K562 (cell line): ENCODE data around the gene ZAP70. TPM values are rescaled to one million over a fixed set of nuclear protein-coding genes. Genes with fewer than 3 reads are reported as not detected.
A peak's percentile ranks its signal among the peaks of the same experiment; 100 is the strongest.

ENCODE experiments used
- ATAC-seq: fragments of 200-7000 bp; cut with Tn5 transposase; 3 replicates; pipeline ENCODE4 v1.9.1; 2020; ENCODE audit warnings: moderate library complexity
- BruUV-seq: library from RNA; stranded (reverse); fragments of 400-500 nt; replicated peaks from 2 replicates; lab custom pipeline; 2021; lab: Mats Ljungman, UMichigan
- CTCF ChIA-PET: fragments of 300-600 bp; formaldehyde crosslinking; extraction: SDS; loops from one replicate; lab custom pipeline; 2021; ENCODE audit warnings: low intra/inter-chr PET ratio; lab: Yijun Ruan, JAX
- POLR2A ChIA-PET: fragments of 300-600, 350-650 bp; sonication (Branson Sonifier 250); formaldehyde crosslinking; extraction: SDS; loops from one replicate; lab custom pipeline; 2021; ENCODE audit warnings: antibody characterized with exemption, inconsistent platforms; lab: Yijun Ruan, JAX
- DNase-seq, 4 experiments: peaks; one replicate each; pipeline versions ENCODE4 v3.0.0 to v3.0.0-alpha.2; 2011 to 2018; ENCODE audit warnings: low spot score in 3 of 4, mixed read lengths in 3 of 4; ENCODE audit errors: extremely low read depth in 1 of 4
- FAIRE-seq: peaks from 2 replicates; lab custom pipeline; 2011; peaks lifted over from hg19 to GRCh38; lab: Jason Lieb, UNC
- H2AFZ ChIP-seq: 2 replicates; pipeline ENCODE4 v1.6.0; 2011; ENCODE audit warnings: low read depth, low read length, control low read depth, inconsistent platforms
- H3K27ac ChIP-seq: fragments of 200-600 bp; 3 replicates; pipeline ENCODE4 v1.8.0; 2011; ENCODE audit warnings: low read depth, mild to moderate bottlenecking, control low read depth, inconsistent platforms, low read length, moderate library complexity, mixed read lengths; ENCODE audit errors: extremely low read depth
- H3K27me3 ChIP-seq, 2 experiments: fragments of 300-600 bp in 1 of 2; 2 replicates in 1 of 2; 3 replicates in 1 of 2; pipeline versions ENCODE4 v1.6.0 to v1.8.0; 2011; ENCODE audit warnings: inconsistent platforms in 2 of 2, low read length in 2 of 2, mild to moderate bottlenecking in 1 of 2, mixed read lengths in 1 of 2, moderate library complexity in 1 of 2; ENCODE audit not compliant: control insufficient read depth in 2 of 2, insufficient read depth in 2 of 2
- H3K36me3 ChIP-seq: fragments of 300-600 bp; 3 replicates; pipeline ENCODE4 v1.8.0; 2011; ENCODE audit warnings: mild to moderate bottlenecking, low read length, inconsistent platforms; ENCODE audit not compliant: control insufficient read depth, insufficient read depth
- H3K4me1 ChIP-seq, 2 experiments: fragments of 200-600 bp in 1 of 2; replicated peaks in 1 of 2; 2 replicates in 1 of 2; 3 replicates in 1 of 2; pipeline versions ENCODE4 v1.5.1 to v1.8.0; 2011; ENCODE audit warnings: inconsistent platforms in 2 of 2, low read length in 2 of 2, mild to moderate bottlenecking in 1 of 2, mixed read lengths in 1 of 2, moderate library complexity in 1 of 2; ENCODE audit not compliant: control insufficient read depth in 2 of 2, insufficient read depth in 2 of 2
- H3K4me2 ChIP-seq: 2 replicates; pipeline ENCODE4 v1.6.1; 2011; ENCODE audit warnings: low read length, control low read depth, inconsistent platforms, mixed read lengths; ENCODE audit not compliant: insufficient read depth
- H3K4me3 ChIP-seq: fragments of 200-600 bp; sonication (generic), shearing (Covaris generic); 2 replicates; pipeline ENCODE4 v1.5.1; 2016; ENCODE audit warnings: control low read depth, inconsistent platforms
- H3K79me2 ChIP-seq: fragments of 200-600 bp; 3 replicates; pipeline ENCODE4 v1.8.0; 2011; ENCODE audit warnings: low read length, inconsistent platforms; ENCODE audit not compliant: control insufficient read depth, insufficient read depth
- H3K9ac ChIP-seq, 2 experiments: 2 replicates each; pipeline versions ENCODE4 v1.6.0 to v1.6.1; 2011; ENCODE audit warnings: low read depth in 2 of 2, low read length in 2 of 2, control low read depth in 1 of 2, inconsistent platforms in 1 of 2, mild to moderate bottlenecking in 1 of 2, mixed read lengths in 1 of 2; ENCODE audit not compliant: insufficient read depth in 1 of 2
- H3K9me1 ChIP-seq: one replicate; pipeline ENCODE4 v1.6.0; 2011; ENCODE audit warnings: inconsistent platforms, mild to moderate bottlenecking, low read length, moderate library complexity; ENCODE audit not compliant: control insufficient read depth, insufficient read depth
- H3K9me3 ChIP-seq: replicated peaks from 2 replicates; pipeline ENCODE4 v1.5.1; 2011; ENCODE audit warnings: low read depth, low read length, inconsistent platforms; ENCODE audit not compliant: control insufficient read depth, insufficient read depth
- H4K20me1 ChIP-seq: replicated peaks from 2 replicates; pipeline ENCODE4 v1.6.1; 2011; ENCODE audit warnings: low read length, inconsistent platforms, mixed read lengths; ENCODE audit not compliant: control insufficient read depth, insufficient read depth
- BRD9 ChIP-seq: fragments of 450-650 bp; IDR thresholded peaks from 2 replicates; pipeline ENCODE4 v1.6.1; 2018; ENCODE audit warnings: low read depth; ENCODE audit not compliant: partially characterized antibody
- FOXJ2 ChIP-seq: fragments of 200-800 bp; sonication (Bioruptor generic); IDR thresholded peaks from 2 replicates; pipeline ENCODE4 v1.6.1; 2016; ENCODE audit warnings: missing genetic modification characterization, missing compliant biosample characterization
- IRF2 ChIP-seq: sonication (generic); formaldehyde crosslinking; IDR thresholded peaks from 2 replicates; pipeline ENCODE4 v1.8.1; 2022; ENCODE audit warnings: mild to moderate bottlenecking, missing genetic modification reagents
- KAT2B ChIP-seq: IDR thresholded peaks from one replicate; pipeline ENCODE4 v1.6.1; 2012; ENCODE audit warnings: low read depth, mild to moderate bottlenecking, control low read depth, inconsistent platforms, low read length, moderate library complexity
- KLF6 ChIP-seq: fragments of 250-450 bp; sonication (Bioruptor Pico); IDR thresholded peaks from 2 replicates; pipeline ENCODE4 v1.4.0; 2020; ENCODE audit warnings: mild to moderate bottlenecking, moderate library complexity, borderline replicate concordance
- NFE2 ChIP-seq: IDR thresholded peaks from 2 replicates; pipeline ENCODE4 v1.6.1; 2014; ENCODE audit warnings: antibody characterized with exemption, low read depth
- NFYB ChIP-seq: IDR thresholded peaks from 2 replicates; pipeline ENCODE4 v1.6.1; 2011; ENCODE audit warnings: mild to moderate bottlenecking, moderate library complexity; ENCODE audit not compliant: insufficient read length; ENCODE audit errors: extremely low read depth
- RFX1 ChIP-seq: fragments of 450-650 bp; IDR thresholded peaks from 2 replicates; pipeline ENCODE4 v1.6.1; 2016; ENCODE audit warnings: mild to moderate bottlenecking, moderate library complexity
- STAT6 ChIP-seq: sonication (generic); formaldehyde crosslinking; IDR thresholded peaks from 2 replicates; pipeline ENCODE4 v1.8.1; 2023; ENCODE audit warnings: mild to moderate bottlenecking, missing genetic modification reagents
- ZNF354B ChIP-seq: fragments of 250-450 bp; sonication (Bioruptor Pico); IDR thresholded peaks from 2 replicates; pipeline ENCODE4 v1.4.0; 2020
- ZNF77 ChIP-seq: fragments of 250-450 bp; sonication (Bioruptor Pico); IDR thresholded peaks from 2 replicates; pipeline ENCODE4 v1.5.0; 2020
- WGBS: fragments of 100-300 bp; shearing (Covaris generic); methylation state at CpG from one replicate; pipeline ENCODE4 v1.1.6; 2016; ENCODE audit warnings: low coverage, mixed read lengths; ENCODE audit not compliant: insufficient coverage; ENCODE audit errors: missing lambda C conversion rate; 5-methylcytosine and 5-hydroxymethylcytosine counted together
- in situ Hi-C: fragments of 300-500 bp; cut with MboI; formaldehyde crosslinking; loops from 4 replicates; pipeline ENCODE4 v1.15.0; 2018; ENCODE audit warnings: inconsistent platforms, mixed read lengths
- intact Hi-C: fragments of 100-400 bp; cut with micrococcal nuclease; formaldehyde crosslinking; loops from 2 replicates; pipeline ENCODE4 v1.14.2; 2022
- polyA plus RNA-seq, 8 experiments: library from polyadenylated mRNA; depleted of rRNA in 4 of 8; stranded (reverse) in 5 of 8; unstranded in 3 of 8; fragments of >200 nt; fragmentation: Nextera tagmentation in 2 of 8; fragmentation: Illumina TruSeq in 1 of 8; extraction: Ambion mirVana in 2 of 8; extraction: Trizol in 1 of 8; gene quantifications; 2 replicates each; pipeline versions ENCODE4 v1.2.1 to v1.2.3, GENCODE V29; 2011 to 2014; ENCODE audit warnings: inconsistent platforms in 1 of 8, missing spikeins in 1 of 8
- total RNA-seq, 7 experiments: library from RNA; depleted of rRNA in 6 of 7; stranded (reverse); fragments of >200 nt in 6 of 7; fragmentation: Illumina TruSeq in 2 of 7; extraction: Trizol in 2 of 7; gene quantifications; 2 replicates each; pipeline versions ENCODE4 v1.2.1 to v1.2.3, GENCODE V29; 2011 to 2021; ENCODE audit warnings: low replicate concordance in 1 of 7
- TF ChIP-seq, protein P1 (sequence below): fragments of 250-450 bp; sonication (Bioruptor Pico); IDR thresholded peaks from 2 replicates; pipeline ENCODE4 v1.8.0; 2022; ENCODE audit warnings: moderate library complexity, mild to moderate bottlenecking, inconsistent platforms
- TF ChIP-seq, protein P2 (sequence below), 3 experiments: fragments of 200-800 bp in 1 of 3; fragments of 250-450 bp in 1 of 3; fragments of 450-650 bp in 1 of 3; sonication (Bioruptor Pico) in 1 of 3; sonication (Bioruptor generic) in 1 of 3; formaldehyde crosslinking in 1 of 3; IDR thresholded peaks; 2 replicates each; pipeline versions ENCODE4 v1.6.1 to v1.8.0; 2016 to 2022; ENCODE audit warnings: mild to moderate bottlenecking in 2 of 3, missing genetic modification characterization in 2 of 3, missing compliant biosample characterization in 1 of 3, moderate library complexity in 1 of 3

ZAP70 gene
- total and polyA plus RNA-seq, 9 of the 15 experiments (the other 6 are each of a cell fraction or from before 2014, with no cell fraction given) = 0.06 to 0.80 (median 0.21) TPM; not detected in 1

GRCh38 chr2:97708048-97708380 is 5.4 kb upstream of the ZAP70 start:
- WGBS = 44% methylated on average over 3 of the region's 4 CpGs
- no peaks in the 10 kb centered on the region for H3K27me3 ChIP-seq
- H3K27ac ChIP-seq = no peak overlapping the region
- no peaks in the 10 kb centered on the region for H3K79me2 ChIP-seq
- no peak for ATAC-seq
- H3K4me3 ChIP-seq = no peak overlapping the region
- peaks cover 24 to 33% of the 10 kb centered on the region in 2 experiments for H3K4me1 ChIP-seq
- no peak overlapping the region; a peak in 1 of 4 replicates for H3K9ac ChIP-seq
- in situ Hi-C loops = no loop called here
- peak; percentile 62 for FAIRE-seq
- ChIA-PET POLR2A (interaction anchor here (1.6 kb wide), 1 partner anchor 8 kb away, joined by 5 read pairs; no protein-coding TSS in a partner anchor), CTCF (no interaction called here)
- H3K4me2 ChIP-seq = no peak overlapping the region
- peak overlapping the region; percentile 54; the same call in 1 of the 2 replicates for H2AFZ ChIP-seq
- no peaks in the 10 kb centered on the region; the same call in 1 of the 2 replicates for H3K9me3 ChIP-seq
- TF ChIP-seq ZNF77 (CRISPR knock-in tag) (no peak), ZNF354B (CRISPR knock-in tag) (no peak), KLF6 (no peak), STAT6 (no peak), BRD9 (no peak), RFX1 (no peak), KAT2B (no peak), FOXJ2 (tag) (no peak), NFYB (no peak), IRF2 (no peak), NFE2 (no peak)
- TF ChIP-seq, protein P1, sequence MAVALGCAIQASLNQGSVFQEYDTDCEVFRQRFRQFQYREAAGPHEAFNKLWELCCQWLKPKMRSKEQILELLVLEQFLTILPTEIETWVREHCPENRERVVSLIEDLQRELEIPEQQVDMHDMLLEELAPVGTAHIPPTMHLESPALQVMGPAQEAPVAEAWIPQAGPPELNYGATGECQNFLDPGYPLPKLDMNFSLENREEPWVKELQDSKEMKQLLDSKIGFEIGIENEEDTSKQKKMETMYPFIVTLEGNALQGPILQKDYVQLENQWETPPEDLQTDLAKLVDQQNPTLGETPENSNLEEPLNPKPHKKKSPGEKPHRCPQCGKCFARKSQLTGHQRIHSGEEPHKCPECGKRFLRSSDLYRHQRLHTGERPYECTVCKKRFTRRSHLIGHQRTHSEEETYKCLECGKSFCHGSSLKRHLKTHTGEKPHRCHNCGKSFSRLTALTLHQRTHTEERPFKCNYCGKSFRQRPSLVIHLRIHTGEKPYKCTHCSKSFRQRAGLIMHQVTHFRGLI (CRISPR knock-in tag) = no peak
- TF ChIP-seq, protein P2, sequence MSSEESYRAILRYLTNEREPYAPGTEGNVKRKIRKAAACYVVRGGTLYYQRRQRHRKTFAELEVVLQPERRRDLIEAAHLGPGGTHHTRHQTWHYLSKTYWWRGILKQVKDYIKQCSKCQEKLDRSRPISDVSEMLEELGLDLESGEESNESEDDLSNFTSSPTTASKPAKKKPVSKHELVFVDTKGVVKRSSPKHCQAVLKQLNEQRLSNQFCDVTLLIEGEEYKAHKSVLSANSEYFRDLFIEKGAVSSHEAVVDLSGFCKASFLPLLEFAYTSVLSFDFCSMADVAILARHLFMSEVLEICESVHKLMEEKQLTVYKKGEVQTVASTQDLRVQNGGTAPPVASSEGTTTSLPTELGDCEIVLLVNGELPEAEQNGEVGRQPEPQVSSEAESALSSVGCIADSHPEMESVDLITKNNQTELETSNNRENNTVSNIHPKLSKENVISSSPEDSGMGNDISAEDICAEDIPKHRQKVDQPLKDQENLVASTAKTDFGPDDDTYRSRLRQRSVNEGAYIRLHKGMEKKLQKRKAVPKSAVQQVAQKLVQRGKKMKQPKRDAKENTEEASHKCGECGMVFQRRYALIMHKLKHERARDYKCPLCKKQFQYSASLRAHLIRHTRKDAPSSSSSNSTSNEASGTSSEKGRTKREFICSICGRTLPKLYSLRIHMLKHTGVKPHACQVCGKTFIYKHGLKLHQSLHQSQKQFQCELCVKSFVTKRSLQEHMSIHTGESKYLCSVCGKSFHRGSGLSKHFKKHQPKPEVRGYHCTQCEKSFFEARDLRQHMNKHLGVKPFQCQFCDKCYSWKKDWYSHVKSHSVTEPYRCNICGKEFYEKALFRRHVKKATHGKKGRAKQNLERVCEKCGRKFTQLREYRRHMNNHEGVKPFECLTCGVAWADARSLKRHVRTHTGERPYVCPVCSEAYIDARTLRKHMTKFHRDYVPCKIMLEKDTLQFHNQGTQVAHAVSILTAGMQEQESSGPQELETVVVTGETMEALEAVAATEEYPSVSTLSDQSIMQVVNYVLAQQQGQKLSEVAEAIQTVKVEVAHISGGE (CRISPR knock-in tag; IDR thresholded peaks at IDR 0.05) = no peak
- peaks cover 3% of the 10 kb centered on the region for H3K9me1 ChIP-seq
- H4K20me1 ChIP-seq = no peaks in the 10 kb centered on the region
- BruUV-seq = no TSS peak
- no peak for DNase-seq
- intact Hi-C loops = loop anchor here (10.0 kb wide), 1 partner anchor 677 kb away; no protein-coding TSS in a partner anchor
- no peaks in the 10 kb centered on the region for H3K36me3 ChIP-seq
